GM12801 (cell line): ENCODE data around the gene MTCH1.

ENCODE experiments used
- CTCF ChIP-seq: IDR thresholded peaks from one replicate; pipeline ENCODE4 v1.5.1; 2011; ENCODE audit warnings: control low read depth; ENCODE audit not compliant: insufficient read length; ENCODE audit errors: extremely low read depth

The MTCH1 gene

DNA sequence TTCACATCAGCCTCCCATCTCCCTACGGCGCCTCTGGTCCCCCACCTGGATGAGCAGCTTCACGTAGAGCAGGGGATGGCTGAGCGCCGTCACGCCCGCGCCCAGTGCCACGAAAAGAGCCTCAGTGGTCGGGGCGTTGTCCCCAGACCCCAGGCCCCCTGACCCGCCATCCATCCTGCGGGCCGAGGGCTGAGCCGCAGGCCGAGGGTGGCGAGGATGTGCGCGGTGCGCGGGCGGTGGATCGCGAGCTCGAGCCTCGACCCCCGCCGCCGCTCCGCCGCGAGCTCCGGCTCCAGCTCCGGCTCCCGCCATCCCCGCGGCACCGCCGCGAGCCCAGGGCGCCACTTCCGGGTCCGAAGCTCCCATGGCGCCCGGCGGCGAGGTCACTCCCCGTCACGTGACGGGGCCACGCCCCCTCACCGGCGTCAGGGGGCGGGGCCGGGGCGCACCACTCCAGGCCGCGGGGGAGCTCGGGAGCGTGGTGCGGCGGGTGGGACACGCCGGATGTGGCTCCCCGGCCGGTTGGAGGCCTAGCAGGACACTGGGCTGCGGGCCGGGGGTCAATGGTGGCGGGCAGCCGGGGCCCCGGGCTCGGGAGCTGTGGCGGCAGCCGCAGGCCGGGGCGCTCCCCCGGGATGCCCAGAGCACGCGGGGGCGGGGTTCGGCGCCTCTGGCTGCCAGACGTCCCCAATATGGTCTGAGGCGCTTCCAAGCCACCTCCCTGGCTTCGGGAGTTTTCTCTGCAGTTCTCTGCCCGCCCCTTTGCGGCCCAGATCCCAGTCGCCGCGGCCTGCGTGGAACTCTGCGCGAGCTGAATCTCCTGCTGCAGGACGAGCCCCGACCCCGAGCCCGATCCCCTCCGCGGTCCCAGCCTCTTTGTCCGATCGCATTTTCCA, at the start of gene MTCH1:
Gene MTCH1 (minus strand): TSS at position 389 of the 896 bp plus-strand sequence. CDS start 23 bp downstream, at position 366.
- TF ChIP-seq CTCF: no peak

DNA sequence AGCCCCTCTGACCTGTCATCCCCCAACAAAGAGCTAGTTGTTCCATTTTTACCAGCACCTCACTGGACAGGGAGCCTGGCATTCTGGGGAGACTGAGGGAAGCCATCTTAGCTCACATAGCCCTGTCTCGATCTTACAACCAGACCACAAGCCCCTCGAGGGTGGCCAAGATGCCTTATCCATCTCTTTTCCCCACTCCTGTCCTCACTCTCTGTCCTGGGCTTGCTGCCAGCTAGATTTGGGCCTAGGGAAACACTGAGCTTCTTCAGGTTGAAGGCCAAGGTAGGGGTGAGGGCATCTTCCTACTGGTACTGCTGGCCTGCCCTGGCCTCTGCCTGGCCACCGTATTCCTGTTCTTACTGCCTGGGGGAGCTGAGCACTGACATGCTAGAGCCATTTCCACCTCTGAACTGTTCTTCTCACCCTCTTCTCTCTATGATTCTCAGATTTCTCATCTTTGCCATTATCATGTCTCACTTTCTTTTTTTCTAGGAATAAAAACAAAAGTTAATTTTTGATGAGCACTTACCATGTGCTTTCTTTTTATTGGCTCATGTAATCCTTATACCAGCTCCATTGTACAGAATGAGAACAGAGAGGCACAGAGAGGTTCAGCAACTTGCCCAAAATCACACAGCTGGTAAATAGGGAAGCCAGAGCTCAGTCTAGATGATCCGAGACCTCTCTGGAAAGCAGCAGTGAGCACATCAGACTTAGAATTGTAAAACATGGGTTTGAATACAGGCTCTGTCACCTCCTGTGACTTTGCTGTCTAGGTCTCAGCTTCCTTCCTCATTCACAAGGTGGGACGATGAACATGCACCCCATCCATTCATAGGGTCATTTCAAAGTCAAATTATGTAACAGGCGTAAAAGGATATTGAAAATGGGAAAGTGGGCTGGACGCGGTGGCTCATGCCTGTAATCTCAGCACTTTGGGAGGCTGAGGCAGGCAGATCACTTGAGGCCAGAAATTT, 48.1 kb upstream of the MTCH1 start:
- no peak for TF ChIP-seq CTCF

DNA sequence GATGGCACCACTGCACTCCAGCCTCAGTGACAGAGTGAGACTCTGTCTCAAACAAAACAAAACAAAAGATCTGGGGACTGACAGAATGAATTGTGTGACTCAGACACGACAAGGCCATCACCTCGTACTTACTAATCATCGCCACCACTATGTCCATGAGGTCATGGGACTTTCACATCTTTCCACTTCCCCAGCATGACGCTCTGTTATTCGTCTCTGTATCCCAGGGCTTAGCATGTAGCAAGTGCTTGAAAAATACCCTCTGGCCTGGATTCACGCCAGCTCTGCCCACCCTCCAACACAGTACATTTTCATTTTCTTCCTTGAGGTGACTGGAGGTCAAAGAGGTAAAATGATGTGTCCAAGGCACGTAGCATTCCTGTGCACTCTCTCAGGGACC, 47.3 kb upstream of the MTCH1 start:
- TF ChIP-seq CTCF: no peak

- TF ChIP-seq CTCF: no peak
Observed at GRCh38 chr6:37032239-37032638, 46.2 kb upstream of the MTCH1 start.

DNA sequence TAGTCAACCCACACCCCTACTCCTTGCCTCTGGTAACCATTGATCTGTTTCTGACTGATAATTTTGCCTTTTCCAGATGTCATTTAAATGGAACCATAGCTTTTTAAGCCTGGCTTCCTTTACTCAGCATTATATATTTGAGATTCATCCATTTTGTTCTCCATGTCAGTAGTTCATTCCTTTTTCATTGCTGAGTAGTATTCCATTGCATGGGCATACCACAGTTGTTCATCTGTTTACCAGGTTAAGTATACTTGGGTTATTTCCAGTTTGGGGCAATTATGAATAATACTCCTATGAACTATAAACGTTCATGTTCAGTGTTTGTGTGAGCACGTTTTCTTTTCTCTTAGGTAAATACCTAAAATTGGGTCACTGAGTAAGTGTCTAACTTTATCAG, 44.6 kb upstream of the MTCH1 start:
- TF ChIP-seq CTCF: no peak

DNA sequence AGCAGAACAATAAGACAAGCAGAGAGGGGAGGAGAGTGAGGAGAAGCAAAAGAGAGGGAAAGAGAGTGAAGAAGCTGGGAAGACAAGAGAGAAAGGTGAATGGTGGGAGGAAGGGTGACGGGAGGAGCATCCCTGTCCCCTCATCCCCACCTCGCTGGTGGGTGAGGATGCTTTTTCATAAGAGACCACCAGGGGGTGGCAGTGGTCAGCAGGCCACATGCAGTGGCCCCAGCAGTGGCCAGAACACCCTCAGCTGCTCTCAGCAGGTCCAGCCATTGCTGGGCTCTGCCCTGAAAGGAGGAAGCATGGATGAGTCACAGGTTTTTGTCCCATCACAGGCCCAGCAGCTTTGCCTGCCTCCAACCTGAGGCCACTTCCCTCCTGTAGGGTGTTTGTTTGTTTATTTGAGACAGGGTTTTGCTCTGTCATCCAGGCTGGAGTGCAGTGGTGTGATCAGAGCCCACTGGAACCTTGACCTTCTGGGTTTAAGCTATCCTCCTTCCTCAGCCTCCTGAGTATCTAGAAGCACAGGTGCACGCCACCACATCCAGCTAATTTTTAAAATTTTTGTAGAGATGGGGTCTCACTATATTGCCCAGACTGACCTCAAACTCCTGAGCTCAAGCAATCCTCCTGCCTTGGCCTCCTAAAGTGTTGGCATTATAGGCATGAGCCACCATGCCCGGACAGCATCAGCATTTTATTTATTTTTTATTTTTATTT, 43.4 kb upstream of the MTCH1 start:
- no peak for TF ChIP-seq CTCF
